Type B pancreatic cell (in vitro differentiated cells): ENCODE data around the gene KCNT1. TPM values are rescaled to one million over a fixed set of nuclear protein-coding genes. Genes with fewer than 3 reads are reported as not detected.

Experiments used
- DNase-seq: peaks from one replicate; pipeline ENCODE4 v3.0.0; 2021; ENCODE audit warnings: mixed read lengths; ENCODE audit not compliant: unreplicated experiment; ENCODE audit errors: extremely low spot score
- H3K27ac Mint-ChIP-seq: 2 replicates; pipeline ENCODE4 v1.8.0; 2021; ENCODE audit warnings: mild to moderate bottlenecking, mixed read lengths
- H3K27me3 Mint-ChIP-seq: 2 replicates; pipeline ENCODE4 v1.8.0; 2021; ENCODE audit warnings: mixed read lengths
- H3K36me3 Mint-ChIP-seq: 2 replicates; pipeline ENCODE4 v1.8.0; 2021; ENCODE audit warnings: mixed read lengths
- H3K4me1 Mint-ChIP-seq: one replicate; pipeline ENCODE4 v1.8.0; 2021; ENCODE audit warnings: mixed read lengths; ENCODE audit not compliant: unreplicated experiment
- H3K4me3 Mint-ChIP-seq: 2 replicates; pipeline ENCODE4 v1.8.0; 2021; ENCODE audit warnings: mild to moderate bottlenecking, mixed read lengths
- H3K9me3 Mint-ChIP-seq: 2 replicates; pipeline ENCODE4 v1.8.0; 2021; ENCODE audit warnings: mixed read lengths
- CTCF ChIP-seq: fragments of 200-600 bp; sonication (generic); conservative IDR thresholded peaks from 2 replicates; pipeline ENCODE4 v1.5.0; 2021; ENCODE audit warnings: antibody characterized with exemption, mild to moderate bottlenecking
- total RNA-seq: library from RNA; stranded (reverse); gene quantifications from 2 replicates; pipeline ENCODE4 v1.2.1, GENCODE V29; 2021; ENCODE audit warnings: low replicate concordance

KCNT1 gene
- total RNA-seq, 1 donor from 2014 or later: not detected

DNA sequence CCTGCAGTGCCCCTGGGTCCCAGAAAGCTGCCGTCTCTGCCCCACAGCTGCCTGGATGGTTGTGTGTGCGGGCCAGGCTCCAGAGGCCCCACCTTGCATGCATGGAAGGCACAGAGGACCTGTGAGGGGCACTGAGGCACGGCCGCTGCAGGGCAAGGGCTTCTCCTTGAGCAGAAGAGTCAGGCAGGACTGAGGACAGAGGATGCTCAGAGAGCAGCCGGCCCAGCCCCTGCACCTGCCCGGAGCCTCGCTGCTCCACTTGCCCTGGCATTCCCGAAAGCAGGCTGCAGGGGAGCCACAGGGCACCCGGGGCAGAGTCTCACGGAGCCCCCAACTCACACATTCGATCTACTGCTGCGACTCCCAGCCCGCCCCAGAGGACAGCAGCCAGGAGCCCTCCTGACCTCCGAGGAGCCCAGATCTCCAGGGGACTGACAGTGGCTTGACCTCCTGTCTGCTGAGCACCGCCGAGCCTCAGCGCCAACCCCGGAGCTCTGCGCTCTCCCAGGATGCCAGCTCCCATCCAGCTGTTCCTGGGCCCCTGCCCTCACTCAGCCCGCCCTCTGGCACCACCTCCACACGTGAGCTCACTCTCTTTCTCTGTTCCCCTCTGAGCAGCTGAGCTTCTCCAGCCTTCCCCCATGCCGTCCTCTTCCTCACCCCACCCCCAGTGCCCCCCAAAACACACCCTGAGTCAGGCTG is 95.0 kb downstream of the KCNT1 start:
- H3K27me3 Mint-ChIP-seq: no peaks in the 10 kb centered on the region
- no peaks in the 10 kb centered on the region for H3K9me3 Mint-ChIP-seq
- no peaks in the 10 kb centered on the region for H3K4me1 Mint-ChIP-seq
- H3K36me3 Mint-ChIP-seq: no peaks in the 10 kb centered on the region
- no peak for TF ChIP-seq CTCF
- H3K4me3 Mint-ChIP-seq: no peak overlapping the region
- H3K27ac Mint-ChIP-seq: no peak overlapping the region
- no peak for DNase-seq

DNA sequence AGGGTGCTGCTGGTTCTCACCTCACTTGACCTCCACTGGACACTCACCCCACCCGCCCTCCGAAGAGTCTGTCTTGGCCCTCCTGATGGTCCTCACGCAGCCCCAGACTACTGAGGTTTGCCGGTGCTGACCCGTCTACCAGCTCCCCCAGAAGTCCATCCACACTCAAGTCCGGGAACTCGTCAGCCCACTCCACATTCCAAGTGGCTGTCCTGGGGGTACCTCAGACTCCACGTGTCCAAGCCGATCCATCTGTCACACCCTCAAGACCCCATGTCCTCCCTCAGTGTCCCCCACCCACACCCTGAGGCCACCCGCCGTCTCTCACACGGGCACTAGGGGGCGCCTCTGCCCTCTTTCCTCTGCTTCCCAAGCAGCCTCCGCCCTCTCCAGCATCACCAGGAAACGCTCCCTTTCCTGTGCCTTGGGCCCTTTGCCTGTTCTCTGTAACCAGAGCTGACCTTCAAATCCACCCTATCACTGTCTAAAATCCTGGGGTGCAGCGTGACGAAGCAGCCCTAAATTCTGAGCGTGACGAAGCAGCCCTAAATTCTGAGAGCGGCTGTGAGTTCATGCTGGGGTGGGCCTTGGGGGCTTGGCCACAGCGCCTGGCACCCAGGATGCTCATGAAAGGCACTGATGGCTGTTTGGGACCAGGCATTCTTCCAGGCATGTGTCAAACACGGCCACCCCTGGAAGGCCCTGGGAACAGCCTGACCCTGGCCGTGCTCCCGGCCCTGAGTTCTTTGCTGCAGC is 95.7 kb downstream of the KCNT1 start:
- H3K4me1 Mint-ChIP-seq: no peaks in the 10 kb centered on the region
- H3K9me3 Mint-ChIP-seq: no peaks in the 10 kb centered on the region
- H3K4me3 Mint-ChIP-seq: no peak overlapping the region
- DNase-seq: no peak
- TF ChIP-seq CTCF: peak; percentile 78
- no peak overlapping the region for H3K27ac Mint-ChIP-seq
- no peaks in the 10 kb centered on the region for H3K27me3 Mint-ChIP-seq
- no peaks in the 10 kb centered on the region for H3K36me3 Mint-ChIP-seq

DNA sequence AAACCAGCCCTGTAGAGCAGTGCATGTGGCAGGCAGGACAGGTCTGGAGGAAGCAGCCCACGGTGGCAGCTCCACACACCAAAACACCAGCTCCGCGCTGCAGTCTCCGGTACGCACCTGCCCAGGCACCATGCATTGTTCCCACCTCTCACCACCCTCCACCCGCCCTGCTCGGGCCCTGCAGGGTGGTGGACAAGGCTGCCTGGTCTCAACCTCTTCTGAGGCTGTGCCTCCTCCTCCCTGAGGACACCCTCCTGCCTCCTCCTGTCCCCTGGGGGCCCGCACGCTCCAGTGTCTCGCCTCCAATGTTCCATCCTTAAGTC is 96.2 kb downstream of the KCNT1 start:
- no peaks in the 10 kb centered on the region for H3K4me1 Mint-ChIP-seq
- no peaks in the 10 kb centered on the region for H3K36me3 Mint-ChIP-seq

GRCh38 chr9:135799261-135799660 is 97.3 kb downstream of the KCNT1 start:
- Mint-ChIP-seq H3K27me3 (no peaks in the 10 kb centered on the region), H3K9me3 (no peaks in the 10 kb centered on the region), H3K36me3 (no peaks in the 10 kb centered on the region), H3K27ac (no peak overlapping the region), H3K4me3 (no peak overlapping the region), H3K4me1 (no peaks in the 10 kb centered on the region)
- TF ChIP-seq CTCF: no peak
- no peak for DNase-seq

More for the DNA sequence above, 96.2 kb downstream of the KCNT1 start:
- no peak for DNase-seq
- no peaks in the 10 kb centered on the region for H3K9me3 Mint-ChIP-seq
- H3K27me3 Mint-ChIP-seq: no peaks in the 10 kb centered on the region
- no peak overlapping the region for H3K27ac Mint-ChIP-seq
- H3K4me3 Mint-ChIP-seq: no peak overlapping the region
- no peak for TF ChIP-seq CTCF

GRCh38 chr9:135801070-135801469 is 99.1 kb downstream of the KCNT1 start:
- H3K36me3 Mint-ChIP-seq: no peaks in the 10 kb centered on the region
- no peak for DNase-seq
- no peak overlapping the region for H3K4me3 Mint-ChIP-seq
- H3K27ac Mint-ChIP-seq: no peak overlapping the region
- H3K27me3 Mint-ChIP-seq: no peaks in the 10 kb centered on the region
- no peak for TF ChIP-seq CTCF
- H3K9me3 Mint-ChIP-seq: no peaks in the 10 kb centered on the region
- no peaks in the 10 kb centered on the region for H3K4me1 Mint-ChIP-seq
